GM18858 (cell line): ENCODE data around the gene MAP2K2.
"Not testable (repeated sequence)": the region's sequence is repeated elsewhere in the genome, so short reads cannot be mapped to it uniquely, and the experiment has no call there.

Source experiments
- ATAC-seq: cut with Tn5 transposase; IDR thresholded peaks from one replicate; pipeline ENCODE4 v1.9.1; 2021; ENCODE audit not compliant: unreplicated experiment

Gene MAP2K2

GRCh38 chr19:4123615-4124568 is at the start of gene MAP2K2:
Gene MAP2K2, minus strand, starts transcription at chr19:4124122. Its CDS starts 247 bp downstream, at chr19:4123875.
- ATAC-seq, result peak; percentile 47

GRCh38 chr19:4172861-4173473 is 49.0 kb upstream of the MAP2K2 start:
- no peak for ATAC-seq

GRCh38 chr19:4171676-4172075 is 47.8 kb upstream of the MAP2K2 start:
- ATAC-seq, result no peak

GRCh38 chr19:4164262-4164661 is 40.3 kb upstream of the MAP2K2 start:
- ATAC-seq, result no peak

- no peak for ATAC-seq
Observed at GRCh38 chr19:4161415-4162077, 37.6 kb upstream of the MAP2K2 start.

- not testable (repeated sequence) for ATAC-seq
Observed at GRCh38 chr19:4157971-4158370, 34.0 kb upstream of the MAP2K2 start.

GRCh38 chr19:4157164-4157563 is 33.2 kb upstream of the MAP2K2 start:
- no peak for ATAC-seq

GRCh38 chr19:4154571-4155312 is 30.8 kb upstream of the MAP2K2 start:
- no peak for ATAC-seq

GRCh38 chr19:4152241-4152998 is 28.5 kb upstream of the MAP2K2 start:
- no peak for ATAC-seq

- ATAC-seq, result no peak
Observed at GRCh38 chr19:4151623-4152022, 27.7 kb upstream of the MAP2K2 start.

- no peak for ATAC-seq
Observed at GRCh38 chr19:4149518-4150288, 25.8 kb upstream of the MAP2K2 start.

- ATAC-seq, result no peak
Observed at GRCh38 chr19:4144666-4145249, 20.8 kb upstream of the MAP2K2 start.

GRCh38 chr19:4142916-4143315 is 19.0 kb upstream of the MAP2K2 start:
- not testable (repeated sequence) for ATAC-seq

GRCh38 chr19:4140237-4140711 is 16.4 kb upstream of the MAP2K2 start:
- no peak for ATAC-seq

GRCh38 chr19:4139614-4140236 is 15.8 kb upstream of the MAP2K2 start:
- no peak for ATAC-seq

- no peak for ATAC-seq
Observed at GRCh38 chr19:4138445-4138844, 14.5 kb upstream of the MAP2K2 start.

GRCh38 chr19:4136680-4137088 is 12.8 kb upstream of the MAP2K2 start:
- ATAC-seq, result no peak

- ATAC-seq, result not testable (repeated sequence)
Observed at GRCh38 chr19:4135386-4135785, 11.5 kb upstream of the MAP2K2 start.
